ENCODE data around the gene CHDH.

The CHDH gene

GRCh38 chr3:53818221-53819162 lies 27.7 kb downstream of the CHDH start:
- no peaks in the 10 kb centered on the region for H3K4me1 ChIP-seq (ENCODE audit: insufficient read depth, insufficient read length)
- H3K4me3 ChIP-seq (ENCODE audit: insufficient read length, low read depth) = no peak overlapping the region
- H3K36me3 ChIP-seq (ENCODE audit: insufficient read depth, insufficient read length, low read length) = peaks cover 71% of the 10 kb centered on the region
- H3K27me3 ChIP-seq (ENCODE audit: insufficient read depth, insufficient read length) = no peaks in the 10 kb centered on the region
- H3K9ac ChIP-seq (ENCODE audit: insufficient read length, low read depth) = no peak overlapping the region
- no peaks in the 10 kb centered on the region for H3K9me3 ChIP-seq (ENCODE audit: insufficient read depth, low read length)
- no peak for TF ChIP-seq YY1 (IDR thresholded peaks at IDR 0.05; ENCODE audit: insufficient read depth, insufficient read length)
- TF ChIP-seq ZNF274 (IDR thresholded peaks at IDR 0.05; ENCODE audit: low read depth, low read length) = no peak
- no peak for TF ChIP-seq SUZ12 (IDR thresholded peaks at IDR 0.05; ENCODE audit: extremely low read depth, insufficient read depth, insufficient read length)
- DNase-seq (ENCODE audit: low read depth, low spot score) = no peak

GRCh38 chr3:53817809-53818208 lies 28.4 kb downstream of the CHDH start:
- TF ChIP-seq YY1 (IDR thresholded peaks at IDR 0.05; ENCODE audit: insufficient read depth, insufficient read length) = no peak
- TF ChIP-seq SUZ12 (IDR thresholded peaks at IDR 0.05; ENCODE audit: extremely low read depth, insufficient read depth, insufficient read length) = no peak
- no peak for TF ChIP-seq ZNF274 (IDR thresholded peaks at IDR 0.05; ENCODE audit: low read depth, low read length)
- H3K27me3 ChIP-seq (ENCODE audit: insufficient read depth, insufficient read length) = no peaks in the 10 kb centered on the region
- H3K36me3 ChIP-seq (ENCODE audit: insufficient read depth, insufficient read length, low read length) = peaks cover 68% of the 10 kb centered on the region

GRCh38 chr3:53817211-53817610 lies 29.0 kb downstream of the CHDH start:
- DNase-seq (ENCODE audit: low read depth, low spot score) = no peak
- no peaks in the 10 kb centered on the region for H3K9me3 ChIP-seq (ENCODE audit: insufficient read depth, low read length)
- H3K36me3 ChIP-seq (ENCODE audit: insufficient read depth, insufficient read length, low read length) = peaks cover 62% of the 10 kb centered on the region
- no peak overlapping the region for H3K9ac ChIP-seq (ENCODE audit: insufficient read length, low read depth)
- no peak overlapping the region for H3K4me3 ChIP-seq (ENCODE audit: insufficient read length, low read depth)
- H3K27me3 ChIP-seq (ENCODE audit: insufficient read depth, insufficient read length) = no peaks in the 10 kb centered on the region
- TF ChIP-seq YY1 (IDR thresholded peaks at IDR 0.05; ENCODE audit: insufficient read depth, insufficient read length) (no peak), SUZ12 (IDR thresholded peaks at IDR 0.05; ENCODE audit: extremely low read depth, insufficient read depth, insufficient read length) (no peak), ZNF274 (IDR thresholded peaks at IDR 0.05; ENCODE audit: low read depth, low read length) (no peak)
- no peaks in the 10 kb centered on the region for H3K4me1 ChIP-seq (ENCODE audit: insufficient read depth, insufficient read length)

More at GRCh38 chr3:53817809-53818208, 28.4 kb downstream of the CHDH start:
- Histone ChIP-seq H3K9ac (ENCODE audit: insufficient read length, low read depth) (no peak overlapping the region), H3K4me3 (ENCODE audit: insufficient read length, low read depth) (no peak overlapping the region), H3K9me3 (ENCODE audit: insufficient read depth, low read length) (no peaks in the 10 kb centered on the region), H3K4me1 (ENCODE audit: insufficient read depth, insufficient read length) (no peaks in the 10 kb centered on the region)
- DNase-seq (ENCODE audit: low read depth, low spot score) = no peak

GRCh38 chr3:53816425-53816824 lies 29.8 kb downstream of the CHDH start:
- Histone ChIP-seq H3K4me1 (ENCODE audit: insufficient read depth, insufficient read length) (no peaks in the 10 kb centered on the region), H3K36me3 (ENCODE audit: insufficient read depth, insufficient read length, low read length) (peaks cover 56% of the 10 kb centered on the region), H3K9ac (ENCODE audit: insufficient read length, low read depth) (no peak overlapping the region), H3K27me3 (ENCODE audit: insufficient read depth, insufficient read length) (no peaks in the 10 kb centered on the region), H3K9me3 (ENCODE audit: insufficient read depth, low read length) (no peaks in the 10 kb centered on the region), H3K4me3 (ENCODE audit: insufficient read length, low read depth) (no peak overlapping the region)
- no peak for TF ChIP-seq ZNF274 (IDR thresholded peaks at IDR 0.05; ENCODE audit: low read depth, low read length)
- TF ChIP-seq SUZ12 (IDR thresholded peaks at IDR 0.05; ENCODE audit: extremely low read depth, insufficient read depth, insufficient read length) = no peak
- TF ChIP-seq YY1 (IDR thresholded peaks at IDR 0.05; ENCODE audit: insufficient read depth, insufficient read length) = no peak
- DNase-seq (ENCODE audit: low read depth, low spot score) = no peak

GRCh38 chr3:53815651-53816050 lies 30.6 kb downstream of the CHDH start:
- Histone ChIP-seq H3K27me3 (ENCODE audit: insufficient read depth, insufficient read length) (no peaks in the 10 kb centered on the region), H3K36me3 (ENCODE audit: insufficient read depth, insufficient read length, low read length) (peaks cover 48% of the 10 kb centered on the region), H3K4me3 (ENCODE audit: insufficient read length, low read depth) (no peak overlapping the region), H3K4me1 (ENCODE audit: insufficient read depth, insufficient read length) (peaks cover 2% of the 10 kb centered on the region), H3K9ac (ENCODE audit: insufficient read length, low read depth) (no peak overlapping the region), H3K9me3 (ENCODE audit: insufficient read depth, low read length) (no peaks in the 10 kb centered on the region)
- TF ChIP-seq YY1 (IDR thresholded peaks at IDR 0.05; ENCODE audit: insufficient read depth, insufficient read length) (no peak), SUZ12 (IDR thresholded peaks at IDR 0.05; ENCODE audit: extremely low read depth, insufficient read depth, insufficient read length) (no peak), ZNF274 (IDR thresholded peaks at IDR 0.05; ENCODE audit: low read depth, low read length) (no peak)
- no peak for DNase-seq (ENCODE audit: low read depth, low spot score)

- H3K9ac ChIP-seq (ENCODE audit: insufficient read length, low read depth) = no peak overlapping the region
- no peaks in the 10 kb centered on the region for H3K9me3 ChIP-seq (ENCODE audit: insufficient read depth, low read length)
- no peak overlapping the region for H3K4me3 ChIP-seq (ENCODE audit: insufficient read length, low read depth)
- peaks cover 42% of the 10 kb centered on the region for H3K36me3 ChIP-seq (ENCODE audit: insufficient read depth, insufficient read length, low read length)
- DNase-seq (ENCODE audit: low read depth, low spot score) = no peak
- peaks cover 2% of the 10 kb centered on the region for H3K4me1 ChIP-seq (ENCODE audit: insufficient read depth, insufficient read length)
- H3K27me3 ChIP-seq (ENCODE audit: insufficient read depth, insufficient read length) = no peaks in the 10 kb centered on the region
- no peak for TF ChIP-seq ZNF274 (IDR thresholded peaks at IDR 0.05; ENCODE audit: low read depth, low read length)
- no peak for TF ChIP-seq YY1 (IDR thresholded peaks at IDR 0.05; ENCODE audit: insufficient read depth, insufficient read length)
- no peak for TF ChIP-seq SUZ12 (IDR thresholded peaks at IDR 0.05; ENCODE audit: extremely low read depth, insufficient read depth, insufficient read length)
Measured at GRCh38 chr3:53815067-53815466, 31.2 kb downstream of the CHDH start.

DNA sequence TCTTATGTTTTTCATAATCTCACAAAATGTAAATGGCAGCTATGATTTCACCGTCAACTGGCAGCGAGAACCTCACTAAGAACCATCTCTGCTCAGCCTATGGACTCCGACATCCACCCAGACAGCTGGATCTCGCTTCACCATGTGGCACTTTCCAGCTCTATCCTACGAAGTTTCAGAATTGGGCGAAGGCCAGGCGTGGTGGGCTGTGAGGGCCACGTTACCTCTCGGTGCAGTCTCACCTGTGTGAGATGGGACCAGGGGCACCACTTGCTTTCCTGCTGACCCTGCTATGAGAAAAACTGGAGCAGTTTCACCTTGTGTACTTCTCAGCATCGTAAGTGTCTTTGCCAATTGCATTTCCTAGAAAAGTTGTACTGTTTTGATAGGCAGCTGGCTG lies 32.3 kb downstream of the CHDH start:
- Histone ChIP-seq H3K36me3 (ENCODE audit: insufficient read depth, insufficient read length, low read length) (peaks cover 30% of the 10 kb centered on the region), H3K27me3 (ENCODE audit: insufficient read depth, insufficient read length) (no peaks in the 10 kb centered on the region), H3K9me3 (ENCODE audit: insufficient read depth, low read length) (no peaks in the 10 kb centered on the region), H3K4me1 (ENCODE audit: insufficient read depth, insufficient read length) (peaks cover 2% of the 10 kb centered on the region), H3K4me3 (ENCODE audit: insufficient read length, low read depth) (no peak overlapping the region), H3K9ac (ENCODE audit: insufficient read length, low read depth) (no peak overlapping the region)
- TF ChIP-seq YY1 (IDR thresholded peaks at IDR 0.05; ENCODE audit: insufficient read depth, insufficient read length) (no peak), ZNF274 (IDR thresholded peaks at IDR 0.05; ENCODE audit: low read depth, low read length) (no peak), SUZ12 (IDR thresholded peaks at IDR 0.05; ENCODE audit: extremely low read depth, insufficient read depth, insufficient read length) (no peak)
- no peak for DNase-seq (ENCODE audit: low read depth, low spot score)
